Posterior vena cava (tissue), 2 donors: Measurements from ENCODE around the gene TMEM33. TPM values are rescaled to one million over a fixed set of nuclear protein-coding genes. Genes with fewer than 3 reads are reported as not detected.
A peak's percentile ranks its signal among the peaks of the same experiment; 100 is the strongest.
"Not testable (repeated sequence)": the region's sequence is repeated elsewhere in the genome, so short reads cannot be mapped to it uniquely, and the experiment has no call there.

Experiments used
- DNase-seq: peaks from one replicate; pipeline ENCODE4 v3.0.0-alpha.2; 2020; ENCODE audit warnings: low spot score
- intact Hi-C, 2 donors: fragments of 100-400 bp; cut with DNase I; formaldehyde crosslinking; loops; one replicate each; pipeline versions ENCODE4 v1.14.1 to v1.14.2; 2022 to 2023
- long read RNA-seq, 2 donors: library from polyadenylated mRNA; unstranded; transcript quantifications; one replicate each; pipeline ENCODE4 v2.0.0, GENCODE V29; 2020 to 2021
- total RNA-seq, 2 donors: library from RNA; stranded (reverse); fragmentation: NEBNext Ultra II Directional; extraction: Animal tissue kit (Norgen Biotek cat#: 25700); gene quantifications; one replicate each; pipeline ENCODE4 v1.2.1, GENCODE V29; 2021
- donor health status: DM: yes; HTN: yes; CAD: no.
- donor health status: DM: yes; HTN: yes; CAD: no.

Gene TMEM33, protein sequence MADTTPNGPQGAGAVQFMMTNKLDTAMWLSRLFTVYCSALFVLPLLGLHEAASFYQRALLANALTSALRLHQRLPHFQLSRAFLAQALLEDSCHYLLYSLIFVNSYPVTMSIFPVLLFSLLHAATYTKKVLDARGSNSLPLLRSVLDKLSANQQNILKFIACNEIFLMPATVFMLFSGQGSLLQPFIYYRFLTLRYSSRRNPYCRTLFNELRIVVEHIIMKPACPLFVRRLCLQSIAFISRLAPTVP
- total RNA-seq: 10 to 100 TPM; 34.7 to 35.7 TPM
- long read RNA-seq, donor 1, full-length matches to known transcripts: 1 of 2 reads
- long read RNA-seq, donor 1, partial matches to known transcripts: 0 of 2 reads
- long read RNA-seq, donor 1, other reads (novel, unspliced or antisense): 1 of 2 reads
- long read RNA-seq, donor 2, full-length matches to known transcripts: 16 of 20 reads
- long read RNA-seq, donor 2, partial matches to known transcripts: 0 of 20 reads
- long read RNA-seq, donor 2, other reads (novel, unspliced or antisense): 4 of 20 reads

DNA sequence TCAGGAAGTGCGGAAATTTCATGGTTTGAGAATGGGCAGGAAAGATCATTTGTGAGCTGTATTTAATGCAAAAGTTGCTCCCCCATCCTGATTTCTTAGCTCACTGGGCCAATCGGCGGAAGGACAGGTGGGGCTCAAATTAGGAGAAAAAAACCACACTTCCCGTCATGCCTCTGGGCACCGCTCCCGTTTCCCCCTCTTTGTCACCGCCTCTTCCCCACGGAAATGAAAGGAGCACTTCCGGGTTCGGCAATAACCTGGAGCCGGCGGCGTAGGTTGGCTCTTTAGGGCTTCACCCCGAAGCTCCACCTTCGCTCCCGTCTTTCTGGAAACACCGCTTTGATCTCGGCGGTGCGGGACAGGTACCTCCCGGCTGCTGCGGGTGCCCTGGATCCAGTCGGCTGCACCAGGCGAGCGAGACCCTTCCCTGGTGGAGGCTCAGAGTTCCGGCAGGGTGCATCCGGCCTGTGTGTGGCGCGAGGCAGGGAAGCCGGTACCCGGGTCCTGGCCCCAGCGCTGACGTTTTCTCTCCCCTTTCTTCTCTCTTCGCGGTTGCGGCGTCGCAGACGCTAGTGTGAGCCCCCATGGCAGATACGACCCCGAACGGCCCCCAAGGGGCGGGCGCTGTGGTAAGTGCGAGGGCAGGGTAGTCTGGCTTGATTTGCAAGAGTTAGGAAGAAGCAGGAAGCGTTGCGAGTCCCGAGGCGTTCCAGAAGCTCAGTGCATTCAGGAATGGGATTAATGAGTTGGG, at the start of gene TMEM33:
TMEM33 (plus strand) TSS at position 529 of the 751 bp plus-strand sequence; CDS start at position 585, 56 bp downstream.
- intact Hi-C loops: no loop called here
- peak; percentile 94 for DNase-seq

DNA sequence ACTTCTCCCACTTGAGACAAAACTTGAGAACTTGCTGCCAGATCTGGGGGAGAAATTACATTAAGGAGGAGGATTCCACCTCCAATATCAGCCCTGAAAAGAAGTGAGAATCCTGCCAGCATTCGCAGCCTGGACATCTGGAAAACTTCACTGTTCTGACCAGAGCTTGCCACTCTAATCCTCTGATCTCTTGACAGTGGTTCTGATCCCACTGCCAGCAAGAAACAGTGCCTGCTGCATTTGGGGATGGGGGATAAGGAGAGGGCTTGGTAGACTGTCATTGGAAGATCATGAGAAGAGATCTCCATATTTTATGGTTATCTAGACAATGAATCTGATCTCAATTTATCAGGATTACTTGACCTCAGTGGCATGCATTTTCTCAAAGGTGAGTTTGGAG, 49.8 kb upstream of the TMEM33 start:
- no peak for DNase-seq
- intact Hi-C loops: loop anchor here (10.0 kb wide), 1 partner anchor 191 kb away; no protein-coding TSS in a partner anchor

DNA sequence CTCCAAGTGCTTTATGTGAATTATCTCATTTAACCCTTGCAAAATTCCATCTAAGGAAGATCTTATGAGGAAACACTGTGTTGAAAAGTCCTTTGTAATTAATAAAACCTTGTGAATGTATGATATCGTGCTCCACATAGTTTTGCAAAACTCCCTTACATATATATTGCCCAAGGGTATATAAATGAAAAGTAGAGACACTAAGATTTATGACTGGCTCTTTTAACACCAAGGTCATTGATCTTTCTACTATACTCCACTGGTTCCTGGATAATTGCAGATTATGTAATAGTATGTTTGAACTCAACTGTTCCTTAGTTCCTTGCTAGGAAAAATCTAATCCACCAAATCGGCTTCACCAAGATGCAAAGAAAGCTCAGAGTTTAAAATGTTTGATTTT, 48.0 kb upstream of the TMEM33 start:
- intact Hi-C loops: loop anchor here (10.0 kb wide), 1 partner anchor 192 kb away; no protein-coding TSS in a partner anchor
- DNase-seq: no peak

DNA sequence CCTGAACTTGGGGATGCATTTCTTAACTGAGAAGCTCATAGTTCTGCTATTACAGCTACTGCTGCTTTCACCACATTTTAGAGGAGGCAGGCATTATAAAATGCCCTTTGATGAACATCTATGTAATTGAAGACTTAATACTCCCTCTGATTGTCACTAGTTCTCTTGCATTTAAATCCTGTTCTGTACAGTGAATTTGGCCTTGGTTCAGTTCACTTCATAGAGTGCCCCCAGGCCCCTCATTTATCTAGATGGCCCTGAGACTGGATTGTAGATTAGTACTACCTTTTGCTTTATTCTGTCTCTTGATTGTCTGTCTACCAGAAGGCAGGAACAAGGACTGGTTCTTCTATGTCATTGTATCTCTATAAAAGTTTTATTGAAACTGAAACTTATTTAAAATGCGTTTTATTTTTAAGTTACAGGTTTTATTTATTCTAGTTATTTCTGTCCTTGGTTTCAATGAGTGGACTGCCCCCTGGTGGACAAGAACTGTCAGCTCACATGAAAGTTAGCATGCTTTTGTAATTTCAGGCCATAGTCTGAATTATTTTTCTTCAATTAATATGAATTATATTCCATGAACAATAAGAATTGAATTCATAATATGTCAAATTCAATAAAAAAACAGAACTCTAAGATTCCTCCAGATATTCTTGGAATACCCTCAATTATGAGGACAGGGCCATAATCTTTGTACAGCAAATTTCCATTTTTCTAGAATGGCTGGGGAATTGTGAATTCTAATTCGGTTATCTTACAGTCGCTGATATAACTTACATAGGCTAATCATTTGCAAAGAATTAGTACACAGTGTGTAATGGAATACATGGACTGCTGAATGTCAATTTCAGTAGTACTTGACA, 47.2 kb upstream of the TMEM33 start:
- intact Hi-C loops: loop anchor here (10.0 kb wide), 1 partner anchor 193 kb away; no protein-coding TSS in a partner anchor
- no peak for DNase-seq

DNA sequence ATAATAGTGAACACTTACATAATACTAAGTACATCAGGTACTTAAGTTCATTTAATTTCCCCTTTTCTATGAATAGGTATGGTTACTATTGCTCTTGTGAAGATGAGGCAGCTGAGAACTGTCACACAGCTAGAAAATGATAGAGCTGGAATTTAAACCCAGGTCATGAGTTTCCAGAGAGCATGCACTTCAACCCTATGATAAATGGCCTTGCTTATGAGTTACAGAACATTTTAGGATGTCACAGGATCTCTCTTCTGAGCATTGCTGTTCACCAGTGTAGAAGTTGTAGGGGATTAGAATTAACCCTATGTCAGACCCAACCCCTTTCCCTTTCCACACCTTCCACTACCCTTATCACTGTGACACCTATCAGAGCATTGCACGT, 46.5 kb upstream of the TMEM33 start:
- DNase-seq: no peak
- intact Hi-C loops: loop anchor here (10.0 kb wide), 1 partner anchor 194 kb away; no protein-coding TSS in a partner anchor

DNA sequence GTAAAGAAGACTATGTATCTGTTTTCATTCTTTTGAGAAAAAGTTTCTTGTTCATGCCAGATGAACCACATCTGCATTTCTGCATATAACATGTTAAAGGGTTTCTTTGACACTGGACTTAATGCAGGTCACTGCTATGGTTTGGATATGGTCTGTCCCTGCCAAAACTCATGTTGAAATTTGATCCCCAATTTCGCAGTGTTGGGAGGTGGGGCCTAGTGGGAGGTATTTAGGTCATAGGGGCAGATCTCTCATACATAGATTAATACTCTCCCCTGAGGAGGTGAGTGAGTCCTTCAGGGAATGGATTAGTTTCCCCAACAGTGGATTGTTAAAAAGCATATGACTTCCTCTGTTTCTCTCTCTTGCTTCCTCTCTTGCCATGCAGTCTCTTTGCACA, 45.9 kb upstream of the TMEM33 start:
- intact Hi-C loops: loop anchor here (10.0 kb wide), 1 partner anchor 195 kb away; no protein-coding TSS in a partner anchor

DNA sequence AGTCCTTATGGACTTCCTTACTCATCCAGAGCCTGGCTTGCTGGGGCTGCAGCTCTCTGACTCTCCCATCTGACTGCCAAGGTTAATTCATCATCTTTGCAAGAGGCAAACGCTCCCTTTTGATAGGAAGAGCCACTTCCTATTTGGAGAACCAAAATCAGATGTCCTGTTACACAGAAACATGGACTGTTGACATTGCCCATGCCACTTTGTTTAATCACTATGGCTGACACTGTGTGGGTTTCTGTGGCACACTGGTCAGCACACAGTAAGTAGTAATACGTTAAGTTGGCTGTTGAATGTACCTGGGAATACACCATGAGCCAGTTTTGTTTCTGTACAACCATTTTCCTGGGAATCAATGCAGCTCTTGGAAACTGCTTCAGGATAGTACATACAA, 45.1 kb upstream of the TMEM33 start:
- no peak for DNase-seq
- intact Hi-C loops: no loop called here

More for the DNA sequence above, 45.9 kb upstream of the TMEM33 start:
- DNase-seq: no peak

DNA sequence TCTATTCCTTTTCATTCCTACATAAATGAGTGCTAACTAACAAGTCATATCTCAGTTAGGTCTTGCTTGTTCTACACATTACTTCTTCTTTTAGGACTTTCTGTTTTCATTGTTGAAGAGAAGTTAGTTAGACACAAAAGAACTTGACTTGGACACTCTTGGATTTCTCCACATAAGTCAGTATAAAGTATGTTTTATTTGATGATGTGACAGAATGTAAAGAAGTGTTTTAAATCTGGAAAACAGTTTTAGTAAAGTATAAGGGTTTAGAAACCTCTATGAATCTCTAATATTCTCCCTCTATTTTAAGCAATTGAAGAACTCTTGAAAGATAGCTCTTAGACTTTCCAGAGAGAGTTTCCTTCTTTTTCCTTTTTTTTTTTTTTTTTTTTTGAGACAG, 38.6 kb upstream of the TMEM33 start:
- intact Hi-C loops: no loop called here
- no peak for DNase-seq

DNA sequence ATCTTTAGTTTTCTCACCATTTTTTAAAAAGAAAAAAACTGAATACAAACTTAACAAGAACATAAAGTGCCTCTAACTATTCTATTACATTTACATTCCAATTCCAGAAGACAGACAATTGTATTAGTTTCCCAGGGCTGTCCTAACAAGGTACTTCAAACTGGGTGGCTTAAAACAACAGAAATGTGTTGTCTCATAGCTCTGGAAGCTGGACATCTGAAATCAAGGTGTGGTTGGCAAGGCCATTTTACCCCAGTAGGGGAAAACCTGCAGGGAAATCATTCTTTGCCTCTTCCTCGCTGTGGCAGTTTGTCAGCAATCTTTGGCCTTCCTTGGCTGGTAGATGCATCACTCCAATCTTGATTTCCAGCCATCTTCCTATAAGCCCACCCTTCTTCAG, 37.5 kb upstream of the TMEM33 start:
- DNase-seq: no peak
- intact Hi-C loops: no loop called here

DNA sequence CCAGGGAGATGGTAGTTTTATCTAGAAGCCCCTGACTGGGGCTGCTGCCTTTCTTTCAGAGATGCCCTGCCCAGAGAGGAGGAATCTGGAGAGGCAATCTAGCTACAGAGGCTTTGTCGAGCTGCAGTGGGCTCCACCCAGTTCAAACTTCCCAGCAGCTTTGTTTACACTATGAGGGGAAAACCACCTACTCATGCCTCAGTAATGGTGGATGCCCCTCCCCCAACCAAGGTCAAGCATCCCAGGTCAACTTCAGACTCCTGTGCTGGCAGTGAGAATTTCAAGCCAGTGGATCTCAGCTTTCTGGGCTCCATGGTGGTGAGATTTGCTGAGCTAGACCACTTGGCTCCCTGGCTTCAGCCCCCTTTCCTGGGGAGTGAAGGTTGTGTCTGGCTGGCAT, 26.1 kb upstream of the TMEM33 start:
- intact Hi-C loops, DNase-seq: not testable (repeated sequence)

DNA sequence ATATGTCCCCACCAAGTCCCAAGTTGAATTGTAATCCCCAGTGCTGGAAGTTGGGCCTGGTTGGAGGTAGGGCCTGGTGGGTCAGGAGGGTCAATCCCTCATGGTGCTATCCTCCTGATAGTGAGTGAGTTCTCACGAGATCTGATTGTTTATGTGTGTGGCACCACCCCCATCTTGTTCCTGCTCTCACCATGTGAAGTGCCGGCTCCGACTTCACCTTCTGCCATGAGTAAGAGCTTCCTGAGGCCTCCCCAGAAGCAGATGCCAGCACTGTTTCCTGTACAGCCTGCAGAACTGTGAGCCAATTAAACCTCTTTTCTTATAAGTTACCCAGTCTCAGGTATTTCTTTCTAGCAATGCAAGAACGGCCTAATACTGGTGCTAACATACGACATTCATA, 22.7 kb upstream of the TMEM33 start:
- DNase-seq: no peak
- intact Hi-C loops: no loop called here

DNA sequence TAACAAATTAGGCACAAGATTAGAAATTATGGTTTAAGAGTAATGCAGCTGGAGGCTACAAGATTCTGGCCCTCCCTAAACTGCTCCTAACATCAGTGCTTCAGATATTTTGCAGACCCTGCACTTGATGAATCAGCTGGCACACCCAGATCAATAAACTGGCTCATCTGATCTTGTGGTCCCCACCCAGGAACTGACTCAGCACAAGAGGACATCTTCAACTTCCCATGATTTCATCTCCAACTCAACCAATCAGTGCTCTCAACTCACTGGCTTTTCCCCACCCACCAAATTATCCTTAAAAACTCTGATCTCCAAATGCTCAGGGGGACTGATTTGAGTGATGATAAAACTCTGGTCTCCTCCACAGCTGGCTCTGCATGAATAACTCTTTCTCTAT, 21.7 kb upstream of the TMEM33 start:
- no peak for DNase-seq
- intact Hi-C loops: no loop called here

DNA sequence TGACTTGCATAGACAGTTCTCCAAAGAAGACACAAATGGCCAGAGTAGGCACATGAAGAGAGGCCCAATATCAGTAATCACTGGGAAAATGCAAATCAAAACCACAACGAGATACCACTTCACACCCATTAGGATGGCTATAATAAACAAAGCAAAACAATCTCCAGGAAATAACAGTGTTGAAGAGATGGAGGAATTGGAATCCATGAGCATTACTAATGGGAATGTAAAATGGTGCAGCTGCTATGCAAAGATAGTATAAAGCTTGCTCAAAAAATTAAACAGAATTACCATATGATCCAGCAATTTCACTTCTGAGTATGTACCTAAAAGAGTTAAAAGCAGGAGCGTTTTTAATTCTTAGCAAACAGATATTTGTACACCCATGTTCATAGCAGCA, 17.0 kb upstream of the TMEM33 start:
- no peak for DNase-seq
- intact Hi-C loops: no loop called here

DNA sequence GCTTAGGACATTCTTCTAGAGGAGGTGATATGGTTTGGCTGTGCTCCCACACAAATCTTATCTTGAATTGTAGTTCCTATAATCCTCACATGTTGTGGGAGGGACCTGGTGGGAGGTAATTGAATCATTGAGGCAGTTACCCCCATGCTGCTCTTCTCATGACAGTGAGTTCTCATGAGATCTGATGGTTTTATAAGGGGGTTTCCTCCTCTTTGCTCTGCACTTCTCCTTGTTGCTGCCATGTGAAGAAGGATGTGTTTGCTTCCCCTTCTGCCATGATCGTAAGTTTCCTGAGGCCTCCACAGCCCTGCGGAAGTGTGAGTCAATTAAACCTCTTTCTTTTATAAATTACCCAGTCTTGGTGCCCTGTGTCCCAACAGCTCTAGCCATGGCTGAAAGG, 14.8 kb upstream of the TMEM33 start:
- DNase-seq, intact Hi-C loops: not testable (repeated sequence)

DNA sequence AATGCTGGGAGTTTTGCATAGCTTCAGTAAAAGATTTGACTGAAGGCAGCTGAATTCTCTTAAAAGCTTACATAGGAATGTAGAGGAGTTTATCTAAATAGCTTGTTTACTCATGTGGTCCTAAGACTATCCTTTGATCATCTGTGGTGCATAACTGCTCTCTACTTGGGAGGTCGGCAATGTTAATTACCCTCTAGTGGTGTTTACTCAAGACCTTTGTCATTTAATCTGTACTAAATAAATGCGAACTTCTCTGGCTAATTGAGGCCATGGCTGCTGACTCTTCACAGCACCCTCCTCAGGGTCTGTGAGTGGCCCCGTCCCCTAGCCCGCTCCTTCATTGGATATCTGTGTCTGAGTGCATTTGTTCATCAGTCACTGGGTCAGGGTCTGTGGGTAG, 13.8 kb upstream of the TMEM33 start:
- intact Hi-C loops: no loop called here
- DNase-seq: no peak

DNA sequence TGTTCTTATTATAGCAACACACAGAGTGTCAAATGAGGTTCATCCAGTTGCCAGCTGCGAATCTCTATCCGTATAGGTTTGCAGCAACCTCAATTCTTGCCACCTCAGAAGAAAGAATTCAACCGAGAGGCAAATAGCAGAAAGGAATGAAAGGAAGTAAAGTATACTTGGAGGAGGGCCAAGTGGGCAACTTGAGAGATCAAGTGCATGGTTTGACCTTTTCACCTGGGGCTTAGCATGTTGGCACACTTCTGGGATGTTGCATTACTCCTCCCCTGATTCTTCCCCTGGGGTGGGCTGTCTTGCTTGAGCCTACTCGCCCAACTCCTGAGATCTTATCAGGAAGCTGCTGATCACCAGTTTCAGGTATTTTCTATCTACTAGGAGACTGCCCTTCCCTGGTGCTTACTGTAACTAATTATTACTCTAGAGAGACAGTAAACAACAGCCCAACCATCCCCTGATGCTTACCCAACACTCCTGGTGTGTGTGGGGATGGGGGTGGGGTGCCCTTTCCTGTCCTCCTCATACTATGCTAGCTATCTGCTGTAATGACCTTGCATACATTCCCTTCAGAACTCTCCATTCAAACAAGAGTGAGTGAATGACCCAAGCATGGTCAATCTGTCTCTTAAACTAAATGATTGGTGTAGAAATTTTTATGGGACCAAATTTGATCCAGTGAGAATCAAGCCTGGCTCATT, 7.3 kb upstream of the TMEM33 start:
- intact Hi-C loops: no loop called here
- no peak for DNase-seq

DNA sequence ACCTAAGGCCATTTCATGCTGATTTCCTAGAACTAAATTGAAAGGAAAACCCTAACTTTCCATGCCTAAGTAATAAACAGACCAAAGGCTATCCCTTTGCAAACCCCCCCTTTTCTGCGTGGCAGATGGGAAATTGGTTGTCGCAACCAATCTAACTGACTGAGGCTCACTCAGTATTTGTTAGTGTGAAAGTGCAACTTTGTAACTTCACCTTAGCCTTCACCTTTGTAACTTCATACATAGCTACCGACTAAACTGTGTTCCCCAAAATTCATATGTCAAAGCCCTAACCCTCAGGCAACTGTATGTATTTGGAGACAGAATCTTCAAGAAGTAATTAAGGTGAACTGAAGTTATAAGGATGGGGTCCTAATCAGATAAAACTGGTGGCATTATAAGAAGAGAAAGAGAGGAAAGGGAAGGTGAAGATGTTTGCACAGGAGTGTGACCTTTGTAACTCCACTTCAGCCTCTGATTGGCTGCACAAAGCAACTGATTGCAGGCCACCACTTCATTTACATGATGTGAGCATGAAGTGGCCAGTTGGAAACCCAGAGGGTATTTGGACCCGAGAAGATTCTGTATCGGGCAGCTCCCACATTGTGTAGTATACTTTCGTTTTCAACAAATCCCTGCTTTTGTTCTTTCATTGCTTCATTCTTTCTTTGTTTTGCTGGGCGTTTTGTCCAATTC, 4.9 kb upstream of the TMEM33 start:
- no peak for DNase-seq
- intact Hi-C loops: no loop called here

DNA sequence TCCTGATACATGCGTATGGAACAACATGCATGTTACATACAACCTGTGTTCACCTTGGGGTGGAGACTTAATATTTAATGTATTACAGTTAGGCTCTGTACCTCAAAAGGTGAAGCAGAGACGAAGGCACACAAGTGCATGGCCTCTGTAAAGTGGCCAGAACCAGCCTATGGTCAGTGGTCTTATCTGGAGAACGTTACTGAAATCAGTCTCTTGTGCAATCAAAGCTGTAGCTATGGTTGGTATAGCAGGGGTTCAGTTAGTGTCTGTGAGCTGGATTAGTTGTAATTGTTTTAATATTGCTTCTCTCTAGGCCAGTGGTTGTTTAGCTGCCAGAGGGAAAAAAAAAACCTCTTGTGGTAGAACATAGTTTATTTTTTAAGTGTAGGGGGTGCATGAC, 2.2 kb upstream of the TMEM33 start:
- no peak for DNase-seq
- intact Hi-C loops: no loop called here
